Duodenal mucosa (tissue), 2 donors: ENCODE measurements around the gene CSF3R.

Experiments
- H3K27ac ChIP-seq: one replicate; pipeline ENCODE4 v1.7.0; 2013; ENCODE audit warnings: low read depth, low read length
- H3K27me3 ChIP-seq, 2 donors: one replicate each; pipeline ENCODE4 v1.7.0; 2013; ENCODE audit warnings: low read length in 2 of 2, control low read depth in 1 of 2; ENCODE audit not compliant: insufficient read depth in 2 of 2, control insufficient read depth in 1 of 2
- H3K36me3 ChIP-seq, 2 donors: one replicate each; pipeline ENCODE4 v1.7.0; 2013; ENCODE audit warnings: low read length in 2 of 2, control low read depth in 1 of 2; ENCODE audit not compliant: insufficient read depth in 2 of 2, control insufficient read depth in 1 of 2
- H3K4me1 ChIP-seq, 2 donors: one replicate each; pipeline ENCODE4 v1.7.0; 2013; ENCODE audit warnings: low read length in 2 of 2, control low read depth in 1 of 2; ENCODE audit not compliant: insufficient read depth in 2 of 2, control insufficient read depth in 1 of 2
- H3K4me3 ChIP-seq, 2 donors: one replicate each; pipeline ENCODE4 v1.7.0; 2013; ENCODE audit warnings: low read length in 2 of 2, low read depth in 1 of 2
- H3K9ac ChIP-seq, 2 donors: one replicate each; pipeline ENCODE4 v1.7.0; 2013; ENCODE audit warnings: low read length in 2 of 2, low read depth in 1 of 2
- H3K9me3 ChIP-seq, 2 donors: one replicate each; pipeline ENCODE4 v1.7.0; 2013; ENCODE audit warnings: low read length in 2 of 2, control low read depth in 1 of 2; ENCODE audit not compliant: control insufficient read depth in 1 of 2

The CSF3R gene

DNA sequence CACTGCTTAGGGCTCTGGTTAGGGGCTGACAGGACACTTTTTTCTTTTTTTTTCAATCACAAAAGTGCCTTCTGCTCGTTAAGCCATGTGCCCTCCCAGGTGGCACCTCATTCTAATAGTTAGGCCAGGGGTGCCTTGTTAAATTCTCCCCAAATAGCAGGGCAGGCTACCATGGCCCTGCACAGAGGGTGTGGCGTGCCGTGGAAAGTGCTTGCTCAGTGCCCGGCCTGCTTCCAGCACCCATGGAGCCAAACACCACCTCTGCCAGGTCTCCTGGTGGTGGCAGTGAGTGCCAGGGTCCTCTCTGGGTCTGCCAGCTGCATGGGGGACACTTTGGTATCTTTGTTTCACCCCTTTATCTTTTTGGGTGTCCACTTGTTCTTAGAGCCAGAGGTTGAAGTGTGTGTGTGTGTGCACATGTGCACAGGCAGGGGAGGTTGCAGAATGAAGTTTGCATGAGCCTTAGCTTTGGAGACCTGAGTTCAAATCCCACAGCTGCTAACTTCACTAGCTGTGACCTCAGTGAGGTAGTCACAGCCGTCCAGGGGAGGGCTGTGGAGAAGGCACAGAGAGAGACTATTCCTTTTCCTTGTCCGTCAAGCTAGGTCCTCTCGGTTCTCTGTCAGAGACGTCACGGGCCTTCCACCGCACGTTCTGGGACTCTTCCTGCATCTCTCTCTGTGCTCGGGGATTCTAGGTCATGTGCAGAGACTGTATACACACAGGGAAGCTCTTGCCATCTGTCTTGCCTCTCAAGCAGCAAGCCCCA is 39.9 kb upstream of the CSF3R start:
- Histone ChIP-seq H3K9me3 (no peaks in the 10 kb centered on the region), H3K4me1 (no peaks in the 10 kb centered on the region), H3K27me3 (no peaks in the 10 kb centered on the region), H3K27ac (no peak overlapping the region), H3K9ac (no peak overlapping the region), H3K36me3 (no peaks in the 10 kb centered on the region), H3K4me3 (no peak overlapping the region)

DNA sequence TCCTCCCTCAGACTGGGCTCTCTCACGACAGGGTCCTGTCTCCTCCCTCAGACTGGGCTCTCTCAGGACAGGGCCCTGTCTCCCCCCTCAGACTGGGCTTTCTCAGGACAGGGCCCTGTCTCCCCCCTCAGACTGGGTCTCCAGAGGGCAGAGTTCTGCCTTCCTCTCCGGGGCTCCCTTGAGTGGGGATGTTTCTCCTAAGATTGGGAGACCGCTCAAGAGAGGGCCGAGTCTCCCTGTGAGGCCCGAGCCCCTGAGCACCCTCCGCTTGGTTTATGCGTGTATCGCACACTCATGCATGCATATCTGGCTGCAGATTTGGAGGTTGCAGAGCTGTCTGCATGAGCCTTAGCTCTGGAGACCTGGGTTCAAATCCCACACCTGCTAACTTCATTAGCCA is 39.3 kb upstream of the CSF3R start:
- Histone ChIP-seq H3K4me3 (no peak overlapping the region), H3K9me3 (no peaks in the 10 kb centered on the region), H3K27me3 (no peaks in the 10 kb centered on the region), H3K9ac (no peak overlapping the region), H3K27ac (no peak overlapping the region), H3K36me3 (no peaks in the 10 kb centered on the region), H3K4me1 (no peaks in the 10 kb centered on the region)

DNA sequence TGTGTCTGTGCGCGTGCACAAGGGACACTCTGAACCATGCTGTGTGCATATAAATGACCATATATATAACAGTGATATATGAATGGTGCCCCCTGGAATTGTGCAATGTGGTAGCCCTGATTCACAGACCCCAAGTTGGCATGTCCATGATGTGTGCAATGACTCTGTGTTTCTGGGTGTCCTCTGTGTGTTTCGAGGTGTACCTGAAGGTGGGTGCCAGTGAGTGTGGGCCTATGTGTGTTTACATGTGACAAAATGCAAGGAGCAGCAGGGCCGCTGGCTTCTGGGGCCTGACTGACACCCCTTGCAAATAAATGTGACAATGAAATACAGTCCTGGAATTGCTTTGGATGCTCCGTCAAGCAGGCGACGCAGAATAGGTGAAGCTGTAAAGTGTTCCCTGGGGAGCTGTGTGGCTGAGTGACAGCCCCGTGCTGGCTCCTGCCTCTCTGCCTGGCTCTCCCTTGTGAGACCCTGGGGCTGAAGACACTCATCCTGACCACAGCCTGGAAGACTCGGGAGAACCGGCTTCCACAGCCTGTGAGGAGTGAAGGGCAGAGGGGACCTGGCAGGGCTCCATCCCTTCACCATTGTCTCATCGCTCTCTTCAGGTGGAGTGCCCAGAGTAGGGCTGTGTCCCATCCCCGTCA is 38.2 kb upstream of the CSF3R start:
- Histone ChIP-seq H3K36me3 (no peaks in the 10 kb centered on the region), H3K9ac (no peak overlapping the region), H3K27me3 (no peaks in the 10 kb centered on the region)

DNA sequence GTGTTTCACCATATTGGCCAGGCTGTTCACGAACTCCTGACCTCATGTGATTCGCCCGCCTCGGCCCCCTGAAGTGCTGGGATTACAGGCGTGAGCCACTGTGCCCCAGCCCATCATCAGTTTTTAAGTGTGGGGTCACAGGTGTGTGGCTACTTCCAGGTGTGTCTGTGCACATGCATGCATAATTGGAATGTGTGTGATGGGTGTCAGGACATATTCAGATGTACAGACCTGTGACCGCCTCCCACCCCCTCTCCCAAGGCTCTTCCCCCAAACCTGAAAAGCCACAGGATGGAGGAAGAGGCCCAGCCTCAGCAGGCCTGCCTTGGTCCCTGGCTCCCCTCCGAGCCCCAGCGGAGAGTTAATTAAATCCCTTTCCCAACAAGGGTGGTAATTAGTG is 37.3 kb upstream of the CSF3R start:
- H3K9me3 ChIP-seq: no peaks in the 10 kb centered on the region

More for the DNA sequence above, 38.2 kb upstream of the CSF3R start:
- Histone ChIP-seq H3K27ac (no peak overlapping the region), H3K9me3 (no peaks in the 10 kb centered on the region), H3K4me1 (no peaks in the 10 kb centered on the region), H3K4me3 (no peak overlapping the region)

DNA sequence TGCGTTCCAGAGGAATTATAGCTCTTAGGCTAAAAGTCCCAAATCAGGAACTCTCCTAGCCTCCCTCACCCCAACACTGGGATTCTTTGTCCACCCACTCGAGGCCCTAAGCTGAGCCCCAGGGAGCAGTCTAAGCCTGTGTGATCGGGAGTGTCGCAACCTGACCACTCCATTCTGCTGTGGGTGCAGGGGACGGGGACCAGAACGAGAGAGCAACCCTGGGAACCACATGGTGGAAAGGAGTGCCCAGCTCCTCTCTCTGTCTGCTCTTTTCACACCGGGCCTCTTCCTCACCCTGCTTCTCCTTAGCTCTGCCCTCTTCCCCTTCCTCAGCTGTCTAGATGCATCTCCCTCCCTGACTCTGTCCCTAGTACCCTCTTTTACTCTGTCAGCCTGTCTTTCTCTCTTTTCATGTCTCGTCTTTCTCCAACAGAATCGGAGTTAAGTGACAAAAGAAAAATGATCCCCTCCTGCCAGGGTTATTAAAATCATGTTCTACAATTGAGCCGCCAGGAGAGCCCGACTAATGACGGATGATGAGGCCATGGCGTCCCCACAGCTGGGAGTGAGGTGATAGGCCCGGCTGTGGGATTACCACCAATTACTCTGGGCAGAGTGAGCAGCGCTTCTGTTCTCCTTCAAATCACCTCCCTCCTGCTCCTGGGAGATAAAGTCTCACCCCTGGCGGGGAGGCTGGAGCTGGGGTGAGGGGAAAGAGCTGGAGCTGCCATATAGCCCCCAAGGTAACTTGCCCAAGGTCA is 34.5 kb upstream of the CSF3R start:
- Histone ChIP-seq H3K27ac (no peak overlapping the region), H3K4me3 (no peak overlapping the region)

More for the DNA sequence above, 37.3 kb upstream of the CSF3R start:
- Histone ChIP-seq H3K4me3 (no peak overlapping the region), H3K9ac (no peak overlapping the region), H3K27ac (no peak overlapping the region), H3K27me3 (no peaks in the 10 kb centered on the region), H3K36me3 (no peaks in the 10 kb centered on the region), H3K4me1 (no peaks in the 10 kb centered on the region)

DNA sequence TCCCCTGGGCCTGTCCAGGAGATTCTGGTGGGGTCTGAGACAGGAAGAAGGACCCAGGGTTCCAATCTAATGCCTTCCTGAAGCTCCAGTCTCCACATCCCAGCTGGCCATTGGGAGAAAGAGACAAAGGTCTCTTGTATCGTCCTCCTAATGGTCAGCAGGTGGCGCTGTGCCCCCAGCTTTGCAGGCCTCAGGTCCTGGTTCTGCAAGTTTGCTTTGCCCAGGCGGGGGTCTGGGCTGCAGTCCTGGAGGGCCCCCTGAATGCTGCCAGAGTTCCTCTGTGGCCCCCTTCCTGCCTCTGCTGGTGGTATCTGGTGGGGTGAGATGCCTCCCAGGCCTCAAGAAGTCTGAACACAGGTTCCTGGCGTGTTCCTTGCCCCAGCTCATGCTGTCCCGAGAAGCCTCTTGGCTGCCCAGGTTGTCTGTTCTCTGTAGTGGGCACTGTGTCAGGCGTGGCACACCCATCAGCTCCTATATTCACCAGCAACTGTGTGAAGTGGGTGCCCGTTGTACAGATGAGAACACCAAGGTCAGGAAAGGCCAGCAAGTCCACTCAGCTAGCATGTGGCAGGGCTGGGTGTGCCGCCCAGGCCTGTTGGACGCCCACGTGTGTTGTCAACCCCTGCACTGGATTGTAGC is 33.8 kb upstream of the CSF3R start:
- H3K4me1 ChIP-seq: no peaks in the 10 kb centered on the region
- no peaks in the 10 kb centered on the region for H3K27me3 ChIP-seq
- no peak overlapping the region for H3K9ac ChIP-seq
- no peak overlapping the region for H3K27ac ChIP-seq
- no peaks in the 10 kb centered on the region for H3K9me3 ChIP-seq
- no peak overlapping the region for H3K4me3 ChIP-seq
- no peaks in the 10 kb centered on the region for H3K36me3 ChIP-seq

More for the DNA sequence above, 34.5 kb upstream of the CSF3R start:
- Histone ChIP-seq H3K27me3 (no peaks in the 10 kb centered on the region), H3K36me3 (no peaks in the 10 kb centered on the region), H3K9ac (no peak overlapping the region), H3K4me1 (no peaks in the 10 kb centered on the region), H3K9me3 (no peaks in the 10 kb centered on the region)

DNA sequence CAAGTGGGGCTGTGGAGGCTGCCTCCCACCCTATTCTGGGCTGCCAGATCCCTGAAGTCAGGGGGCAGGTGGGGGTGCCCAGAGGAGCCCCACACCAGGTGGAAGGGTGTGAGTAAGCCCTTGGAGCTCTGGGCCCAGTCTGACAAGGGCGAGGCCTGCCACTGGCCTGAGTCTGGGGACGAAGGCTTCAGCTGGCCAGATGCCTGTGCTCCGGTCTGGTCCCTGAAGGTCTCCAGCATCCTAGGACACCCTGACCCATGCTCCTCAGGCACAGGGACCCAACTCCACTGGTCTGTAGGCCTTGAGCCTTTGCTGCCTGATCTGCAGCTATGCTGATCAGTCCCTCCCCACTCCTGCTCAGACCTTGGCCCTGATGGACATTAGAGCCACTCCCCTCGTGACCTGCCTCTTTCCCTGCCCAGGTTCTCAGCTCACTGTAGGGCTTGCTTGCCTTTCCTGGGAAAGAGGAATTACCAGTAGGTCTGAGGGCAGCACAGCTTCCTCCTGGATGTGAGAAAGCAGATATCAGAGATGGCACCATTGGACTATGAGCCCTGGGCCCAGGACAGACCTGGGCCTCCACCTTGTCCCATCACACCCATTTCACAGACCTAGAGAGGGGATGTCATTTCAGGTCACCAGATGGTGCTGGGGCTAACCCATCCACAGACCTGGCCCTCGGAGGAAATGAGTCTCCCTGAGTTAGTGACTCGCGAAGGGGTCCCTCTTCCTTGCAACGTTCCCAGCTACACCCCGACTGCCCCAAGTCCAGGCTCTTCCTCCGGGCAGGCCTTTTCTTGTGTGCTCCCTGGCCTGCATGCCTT is 32.8 kb upstream of the CSF3R start:
- H3K9me3 ChIP-seq: no peaks in the 10 kb centered on the region

DNA sequence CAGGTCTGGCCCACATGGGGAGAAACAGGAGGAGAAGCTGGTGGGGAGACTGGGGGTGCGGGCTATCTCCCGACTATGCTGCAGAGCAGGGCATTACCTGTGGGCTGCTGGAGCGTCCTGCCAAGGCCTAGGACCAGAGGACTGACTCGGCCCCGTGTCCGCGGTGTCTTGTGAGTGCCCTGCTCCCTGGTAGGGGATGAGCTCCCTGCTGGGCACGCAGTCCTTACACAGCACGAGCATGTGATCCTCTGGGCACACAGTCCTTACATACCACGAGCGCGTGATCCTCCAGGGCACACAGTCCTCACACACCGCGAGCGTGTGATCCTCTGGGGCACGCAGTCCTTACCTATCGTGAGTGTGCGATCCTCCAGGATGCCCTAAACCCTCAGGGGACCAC is 31.8 kb upstream of the CSF3R start:
- H3K36me3 ChIP-seq: no peaks in the 10 kb centered on the region
- H3K4me3 ChIP-seq: no peak overlapping the region
- peaks cover 0 to 5% of the 10 kb centered on the region in 2 donors for H3K27me3 ChIP-seq
- H3K27ac ChIP-seq: no peak overlapping the region
- no peak overlapping the region for H3K9ac ChIP-seq
- H3K4me1 ChIP-seq: no peaks in the 10 kb centered on the region
- H3K9me3 ChIP-seq: no peaks in the 10 kb centered on the region

More for the DNA sequence above, 32.8 kb upstream of the CSF3R start:
- Histone ChIP-seq H3K4me1 (no peaks in the 10 kb centered on the region), H3K36me3 (no peaks in the 10 kb centered on the region), H3K27me3 (no peaks in the 10 kb centered on the region), H3K4me3 (no peak overlapping the region), H3K9ac (no peak overlapping the region), H3K27ac (no peak overlapping the region)

DNA sequence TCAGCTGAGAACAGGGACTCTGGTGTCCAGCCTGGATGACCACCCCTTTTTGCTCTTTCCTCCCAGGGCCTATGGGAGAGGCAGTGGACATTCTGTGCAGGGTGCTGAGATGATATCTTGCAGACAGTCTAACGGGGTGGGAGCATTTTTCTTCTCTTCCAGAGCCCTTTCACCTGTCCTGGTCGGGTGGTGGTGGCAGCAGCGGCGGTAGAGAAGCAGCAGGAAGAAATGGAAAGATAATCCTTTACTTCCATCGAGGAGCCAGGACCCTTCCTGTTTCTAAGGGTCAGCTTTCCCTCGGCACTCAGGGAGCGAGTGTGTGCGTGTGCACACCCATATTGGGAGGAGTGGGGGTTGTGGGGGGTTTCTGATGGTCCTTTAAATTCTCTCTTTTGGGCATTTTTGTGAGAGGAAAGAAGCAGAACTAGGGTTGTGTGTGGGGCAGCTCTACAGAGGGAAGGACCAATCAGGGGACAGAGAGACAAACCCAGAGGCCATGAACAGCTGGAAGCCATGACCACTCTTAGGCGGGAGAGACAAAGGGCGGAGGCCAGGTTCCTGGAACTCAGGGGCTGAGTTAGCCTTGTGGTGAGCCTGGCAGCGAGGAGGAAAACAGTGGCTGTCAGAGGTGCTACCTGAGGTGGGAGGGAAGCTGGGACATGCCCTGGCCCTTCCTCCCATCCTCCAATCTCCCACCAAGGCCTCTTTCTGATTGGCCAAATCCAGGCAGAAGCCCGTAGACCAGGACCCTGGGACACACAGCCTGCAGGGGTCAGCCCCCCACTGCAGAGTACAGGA is 31.2 kb upstream of the CSF3R start:
- Histone ChIP-seq H3K4me3 (no peak overlapping the region), H3K9me3 (no peaks in the 10 kb centered on the region), H3K27me3 (peaks cover 0 to 5% of the 10 kb centered on the region in 2 donors), H3K36me3 (no peaks in the 10 kb centered on the region), H3K9ac (no peak overlapping the region), H3K27ac (no peak overlapping the region), H3K4me1 (no peaks in the 10 kb centered on the region)
